Osteoblast (primary cell): Measurements from ENCODE around the gene C5orf47. TPM values are rescaled to one million over a fixed set of nuclear protein-coding genes. Genes with fewer than 3 reads are reported as not detected.

Source experiments
- DNase-seq: peaks from one replicate; pipeline ENCODE4 v3.0.0; 2011; ENCODE audit warnings: low spot score, mixed read lengths; ENCODE audit not compliant: insufficient read length; ENCODE audit errors: missing footprints
- H2AFZ ChIP-seq: 2 replicates; pipeline ENCODE4 v1.6.0; 2011; ENCODE audit warnings: mild to moderate bottlenecking, low read length
- H3K27ac ChIP-seq: 2 replicates; pipeline ENCODE4 v1.5.1; 2011; ENCODE audit warnings: mild to moderate bottlenecking, low read depth, low read length, moderate library complexity
- H3K27me3 ChIP-seq: 2 replicates; pipeline ENCODE4 v1.6.0; 2012; ENCODE audit warnings: mild to moderate bottlenecking, control low read depth, inconsistent platforms, low read length, moderate library complexity; ENCODE audit not compliant: insufficient read depth
- H3K36me3 ChIP-seq: 2 replicates; pipeline ENCODE4 v1.5.1; 2011; ENCODE audit warnings: mild to moderate bottlenecking, low read length, control low read depth, moderate library complexity; ENCODE audit not compliant: insufficient read depth
- H3K4me1 ChIP-seq: 2 replicates; pipeline ENCODE4 v1.5.1; 2011; ENCODE audit warnings: mild to moderate bottlenecking, low read length, control low read depth, moderate library complexity; ENCODE audit not compliant: insufficient read depth
- H3K4me2 ChIP-seq: 2 replicates; pipeline ENCODE4 v1.6.0; 2011; ENCODE audit warnings: mild to moderate bottlenecking, low read length; ENCODE audit not compliant: insufficient read depth
- H3K4me3 ChIP-seq: fragments of 200-600 bp; sonication (generic); 3 replicates; pipeline ENCODE4 v1.5.1; 2012; ENCODE audit warnings: mild to moderate bottlenecking, low read length, inconsistent platforms; ENCODE audit not compliant: insufficient read depth
- H3K79me2 ChIP-seq: 2 replicates; pipeline ENCODE4 v1.6.0; 2012; ENCODE audit warnings: mild to moderate bottlenecking, low read length, control low read depth, inconsistent platforms; ENCODE audit not compliant: insufficient read depth
- H3K9me3 ChIP-seq: 2 replicates; pipeline ENCODE4 v1.5.1; 2011; ENCODE audit warnings: low read depth, low read length, control low read depth
- H4K20me1 ChIP-seq: 2 replicates; pipeline ENCODE4 v1.6.0; 2012; ENCODE audit warnings: mild to moderate bottlenecking, low read length, control low read depth; ENCODE audit not compliant: insufficient read depth
- total RNA-seq: library from RNA; depleted of rRNA; stranded (reverse); fragments of >200 nt; gene quantifications from 2 replicates; pipeline ENCODE4 v1.2.3, GENCODE V29; 2012
- TF ChIP-seq, protein P1 (sequence below): IDR thresholded peaks from 2 replicates; pipeline ENCODE4 v1.5.1; 2011; ENCODE audit warnings: mild to moderate bottlenecking, low read depth, low read length, moderate library complexity; ENCODE audit errors: extremely low read depth

C5orf47 gene
- total RNA-seq, 1 donor, result not detected

DNA sequence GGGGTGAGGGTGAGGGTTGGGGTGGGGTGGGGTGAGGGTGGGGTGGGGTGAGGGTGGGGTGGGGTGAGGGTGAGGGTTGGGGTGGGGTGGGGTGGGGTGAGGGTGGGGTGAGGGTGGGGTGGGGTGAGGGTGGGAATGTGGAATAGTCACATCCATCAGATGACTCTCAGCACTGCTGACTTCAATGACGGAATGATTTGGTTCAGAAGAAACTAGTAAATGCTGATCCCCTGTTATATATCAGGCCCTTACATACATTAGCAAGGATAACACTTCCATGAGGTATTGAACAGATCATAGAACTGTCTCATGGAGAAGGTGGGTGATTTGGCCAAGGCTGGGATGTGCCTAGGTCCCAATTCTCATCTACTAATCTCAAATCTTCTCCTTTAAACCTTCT, 24.5 kb upstream of the C5orf47 start:
- Histone ChIP-seq H3K4me2 (no peak overlapping the region), H3K4me3 (no peak overlapping the region), H3K36me3 (no peaks in the 10 kb centered on the region), H2AFZ (no peak overlapping the region), H3K27me3 (no peaks in the 10 kb centered on the region), H3K4me1 (peaks cover 14% of the 10 kb centered on the region), H3K9me3 (no peaks in the 10 kb centered on the region), H3K27ac (no peak overlapping the region), H4K20me1 (no peaks in the 10 kb centered on the region), H3K79me2 (no peaks in the 10 kb centered on the region)
- peak; percentile 50 for DNase-seq
- TF ChIP-seq, protein P1, sequence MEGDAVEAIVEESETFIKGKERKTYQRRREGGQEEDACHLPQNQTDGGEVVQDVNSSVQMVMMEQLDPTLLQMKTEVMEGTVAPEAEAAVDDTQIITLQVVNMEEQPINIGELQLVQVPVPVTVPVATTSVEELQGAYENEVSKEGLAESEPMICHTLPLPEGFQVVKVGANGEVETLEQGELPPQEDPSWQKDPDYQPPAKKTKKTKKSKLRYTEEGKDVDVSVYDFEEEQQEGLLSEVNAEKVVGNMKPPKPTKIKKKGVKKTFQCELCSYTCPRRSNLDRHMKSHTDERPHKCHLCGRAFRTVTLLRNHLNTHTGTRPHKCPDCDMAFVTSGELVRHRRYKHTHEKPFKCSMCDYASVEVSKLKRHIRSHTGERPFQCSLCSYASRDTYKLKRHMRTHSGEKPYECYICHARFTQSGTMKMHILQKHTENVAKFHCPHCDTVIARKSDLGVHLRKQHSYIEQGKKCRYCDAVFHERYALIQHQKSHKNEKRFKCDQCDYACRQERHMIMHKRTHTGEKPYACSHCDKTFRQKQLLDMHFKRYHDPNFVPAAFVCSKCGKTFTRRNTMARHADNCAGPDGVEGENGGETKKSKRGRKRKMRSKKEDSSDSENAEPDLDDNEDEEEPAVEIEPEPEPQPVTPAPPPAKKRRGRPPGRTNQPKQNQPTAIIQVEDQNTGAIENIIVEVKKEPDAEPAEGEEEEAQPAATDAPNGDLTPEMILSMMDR, result no peak

DNA sequence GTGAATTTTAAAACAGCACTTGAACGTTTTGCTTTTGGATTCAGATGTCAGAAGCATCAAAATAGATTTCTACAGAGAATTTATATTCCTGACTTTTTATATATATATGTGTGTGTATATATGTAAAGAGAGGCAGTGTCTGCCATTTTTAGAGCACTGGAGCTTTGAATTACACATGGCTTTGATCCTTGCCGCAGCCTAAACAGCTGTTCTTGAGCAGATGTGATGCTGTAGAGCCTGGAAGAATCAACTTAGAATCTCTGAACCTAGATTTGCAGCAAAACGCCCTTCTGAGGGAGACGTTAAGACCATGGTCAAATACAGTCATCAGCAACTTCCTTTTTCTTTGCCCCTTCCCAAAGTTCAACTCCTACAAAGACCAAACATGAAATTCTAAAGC, 21.7 kb upstream of the C5orf47 start:
- Histone ChIP-seq H3K79me2 (no peaks in the 10 kb centered on the region), H3K36me3 (no peaks in the 10 kb centered on the region), H3K27ac (no peak overlapping the region), H3K4me1 (peaks cover 19% of the 10 kb centered on the region), H3K27me3 (no peaks in the 10 kb centered on the region), H3K4me2 (no peak overlapping the region), H3K4me3 (no peak overlapping the region), H3K9me3 (no peaks in the 10 kb centered on the region), H2AFZ (no peak overlapping the region), H4K20me1 (no peaks in the 10 kb centered on the region)
- DNase-seq, result no peak
- TF ChIP-seq, protein P1, result no peak

DNA sequence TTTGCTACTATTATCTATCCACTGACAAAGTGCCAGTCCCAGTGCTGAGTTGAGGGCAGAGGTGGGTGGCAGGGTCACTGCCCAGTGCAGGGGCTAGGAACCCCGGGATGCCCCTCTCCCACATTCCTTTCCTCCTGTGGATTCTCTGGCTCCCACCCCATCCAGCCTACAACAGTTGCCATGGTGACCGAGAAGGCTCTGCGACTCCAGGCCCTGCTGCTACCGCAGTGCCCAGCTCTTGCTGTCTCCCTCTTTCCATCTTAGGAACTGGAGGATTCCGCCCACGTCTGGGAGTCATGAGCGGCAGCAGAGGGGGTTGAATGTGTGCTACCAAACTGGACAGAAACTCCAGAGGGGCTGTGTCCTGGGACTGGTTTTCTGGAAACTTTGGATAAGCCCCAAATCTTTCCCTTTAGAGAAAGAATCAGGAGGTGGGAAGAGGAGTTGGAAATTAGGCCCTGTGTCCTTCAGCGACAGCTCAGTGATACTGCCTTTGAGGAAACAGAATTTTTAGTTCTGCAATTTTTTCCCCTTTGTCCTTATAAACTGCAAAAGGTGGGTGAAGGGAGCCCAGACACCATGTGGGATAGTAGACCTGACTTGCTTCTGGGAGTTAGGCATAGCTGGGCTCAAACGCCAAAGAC, 20.7 kb upstream of the C5orf47 start:
- no peaks in the 10 kb centered on the region for H4K20me1 ChIP-seq
- H3K27me3 ChIP-seq, result no peaks in the 10 kb centered on the region
- TF ChIP-seq, protein P1, result no peak
- no peaks in the 10 kb centered on the region for H3K9me3 ChIP-seq
- no peak overlapping the region for H3K4me3 ChIP-seq
- no peak overlapping the region for H3K27ac ChIP-seq
- DNase-seq, result peak; percentile 84
- H2AFZ ChIP-seq, result no peak overlapping the region
- no peak overlapping the region for H3K4me2 ChIP-seq
- peaks cover 17% of the 10 kb centered on the region for H3K4me1 ChIP-seq
- H3K79me2 ChIP-seq, result no peaks in the 10 kb centered on the region
- H3K36me3 ChIP-seq, result no peaks in the 10 kb centered on the region

DNA sequence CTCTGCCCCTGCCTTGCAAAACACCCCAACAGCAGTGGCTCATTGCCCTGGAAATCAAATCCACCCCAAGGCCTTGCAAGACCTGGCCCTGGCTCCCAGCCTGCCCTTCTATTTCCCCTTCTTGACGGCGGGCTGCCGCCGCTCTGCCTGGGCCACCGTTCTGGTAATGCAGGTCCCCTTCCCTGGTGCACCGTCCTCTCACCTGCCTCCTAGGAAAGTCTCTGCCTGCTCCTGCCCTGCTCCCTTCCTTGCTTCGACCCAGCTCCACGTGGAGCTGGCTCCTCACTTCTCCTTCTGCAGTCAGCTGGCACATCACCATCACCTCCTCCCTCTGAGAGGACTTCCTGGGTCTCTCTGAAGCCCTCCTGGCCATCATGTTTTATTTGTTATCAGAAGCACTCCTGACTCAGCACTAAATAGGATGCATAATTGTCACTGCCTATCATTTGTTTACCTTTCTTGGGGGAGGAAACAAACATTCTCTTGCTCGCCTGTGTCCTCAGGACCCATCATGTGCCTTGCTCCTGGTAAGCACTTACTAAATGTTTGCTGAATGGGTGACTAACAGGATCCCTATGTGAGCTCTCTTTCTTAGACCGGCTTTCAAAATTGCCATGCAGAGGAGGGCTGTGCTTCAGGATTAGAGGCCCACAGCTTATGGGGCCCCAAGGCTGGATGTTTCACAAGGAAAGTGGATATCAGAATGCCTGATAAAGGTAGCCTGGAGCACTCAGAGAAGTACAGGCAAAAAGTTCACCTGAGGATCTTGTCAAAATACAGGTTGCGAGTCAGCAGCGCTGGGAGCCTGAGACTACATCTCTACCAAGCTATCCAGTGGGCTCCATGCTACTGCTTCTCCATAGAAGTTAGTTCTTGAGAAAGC, 19.6 kb upstream of the C5orf47 start:
- no peak overlapping the region for H3K4me3 ChIP-seq
- H3K4me1 ChIP-seq, result peaks cover 17% of the 10 kb centered on the region
- H2AFZ ChIP-seq, result peak overlapping the region; percentile 12
- no peaks in the 10 kb centered on the region for H3K9me3 ChIP-seq
- H3K27me3 ChIP-seq, result no peaks in the 10 kb centered on the region
- H4K20me1 ChIP-seq, result no peaks in the 10 kb centered on the region
- DNase-seq, result peak; percentile 94
- no peak overlapping the region for H3K4me2 ChIP-seq
- H3K36me3 ChIP-seq, result no peaks in the 10 kb centered on the region
- no peaks in the 10 kb centered on the region for H3K79me2 ChIP-seq
- no peak overlapping the region for H3K27ac ChIP-seq
- TF ChIP-seq, protein P1, result no peak
